ENCODE measurements around the gene OVAAL. TPM values are rescaled to one million over a fixed set of nuclear protein-coding genes. Genes with fewer than 3 reads are reported as not detected.
A peak's percentile ranks its signal among the peaks of the same experiment; 100 is the strongest.

The OVAAL gene
- total and polyA plus RNA-seq, 2 donors (not counting 1 experiment from before 2014, with no cell fraction given), result not detected

GRCh38 chr1:180609643-180610555 lies 51.1 kb downstream of the OVAAL start:
- H3K79me2 ChIP-seq (ENCODE audit: control insufficient read depth, insufficient read depth, low read length), result no peaks in the 10 kb centered on the region
- no peak for TF ChIP-seq CTCF (conservative IDR thresholded peaks at IDR 0.05 in 1 of 2, IDR thresholded peaks at IDR 0.05 in 1 of 2; ENCODE audit: low read depth in 1 of 2, low read length in 2 of 2)
- TF ChIP-seq EZH2 (IDR thresholded peaks at IDR 0.05; ENCODE audit: low read length, missing control alignments), result no peak
- H3K9me3 ChIP-seq (ENCODE audit: control insufficient read depth, insufficient read depth, low read depth, low read length), result no peaks in the 10 kb centered on the region
- H3K4me2 ChIP-seq (ENCODE audit: extremely low read depth, insufficient read depth, low read length), result no peak overlapping the region
- no peaks in the 10 kb centered on the region for H3K27me3 ChIP-seq (ENCODE audit: control insufficient read depth, insufficient read depth, low read length)
- no peaks in the 10 kb centered on the region for H3K36me3 ChIP-seq (ENCODE audit: control insufficient read depth, insufficient read depth, low read length)
- no peaks in the 10 kb centered on the region for H3K4me1 ChIP-seq (ENCODE audit: control insufficient read depth, extremely low read depth, insufficient read depth, low read length)
- no peaks in the 10 kb centered on the region for H4K20me1 ChIP-seq (ENCODE audit: control insufficient read depth, extremely low read depth, insufficient read depth, low read length)
- no peak overlapping the region for H3K9ac ChIP-seq (ENCODE audit: insufficient read depth, low read length)
- no peak overlapping the region for H3K27ac ChIP-seq (ENCODE audit: insufficient read depth, low read length)
- no peak overlapping the region for H3K4me3 ChIP-seq (replicated peaks in 1 of 4; ENCODE audit: control extremely low read depth in 1 of 4, insufficient read depth in 1 of 4, low read depth in 3 of 4, low read length in 4 of 4)
- peak overlapping the region; percentile 31 for H2AFZ ChIP-seq (ENCODE audit: low read length)
- peak in 1 of 2 donors; percentile 51 for DNase-seq (ENCODE audit: low read depth in 2 of 2)

GRCh38 chr1:180610556-180611015 lies 51.8 kb downstream of the OVAAL start:
- Histone ChIP-seq H3K4me1 (ENCODE audit: control insufficient read depth, extremely low read depth, insufficient read depth, low read length) (no peaks in the 10 kb centered on the region), H3K9me3 (ENCODE audit: control insufficient read depth, insufficient read depth, low read depth, low read length) (no peaks in the 10 kb centered on the region), H3K79me2 (ENCODE audit: control insufficient read depth, insufficient read depth, low read length) (no peaks in the 10 kb centered on the region), H3K27ac (ENCODE audit: insufficient read depth, low read length) (peak overlapping the region; percentile 8), H3K27me3 (ENCODE audit: control insufficient read depth, insufficient read depth, low read length) (no peaks in the 10 kb centered on the region), H3K9ac (ENCODE audit: insufficient read depth, low read length) (no peak overlapping the region), H2AFZ (ENCODE audit: low read length) (no peak overlapping the region), H4K20me1 (ENCODE audit: control insufficient read depth, extremely low read depth, insufficient read depth, low read length) (no peaks in the 10 kb centered on the region), H3K36me3 (ENCODE audit: control insufficient read depth, insufficient read depth, low read length) (no peaks in the 10 kb centered on the region), H3K4me3 (replicated peaks in 1 of 4; ENCODE audit: control extremely low read depth in 1 of 4, insufficient read depth in 1 of 4, low read depth in 3 of 4, low read length in 4 of 4) (no peak overlapping the region), H3K4me2 (ENCODE audit: extremely low read depth, insufficient read depth, low read length) (no peak overlapping the region)
- peak in 1 of 2 donors; percentile 32 for DNase-seq (ENCODE audit: low read depth in 2 of 2)
- no peak for TF ChIP-seq CTCF (conservative IDR thresholded peaks at IDR 0.05 in 1 of 2, IDR thresholded peaks at IDR 0.05 in 1 of 2; ENCODE audit: low read depth in 1 of 2, low read length in 2 of 2)
- no peak for TF ChIP-seq EZH2 (IDR thresholded peaks at IDR 0.05; ENCODE audit: low read length, missing control alignments)

GRCh38 chr1:180611016-180611930 lies 52.5 kb downstream of the OVAAL start:
- Histone ChIP-seq H3K27me3 (ENCODE audit: control insufficient read depth, insufficient read depth, low read length) (no peaks in the 10 kb centered on the region), H3K9ac (ENCODE audit: insufficient read depth, low read length) (no peak overlapping the region), H3K79me2 (ENCODE audit: control insufficient read depth, insufficient read depth, low read length) (no peaks in the 10 kb centered on the region), H3K4me3 (replicated peaks in 1 of 4; ENCODE audit: control extremely low read depth in 1 of 4, insufficient read depth in 1 of 4, low read depth in 3 of 4, low read length in 4 of 4) (no peak overlapping the region), H4K20me1 (ENCODE audit: control insufficient read depth, extremely low read depth, insufficient read depth, low read length) (no peaks in the 10 kb centered on the region), H3K4me2 (ENCODE audit: extremely low read depth, insufficient read depth, low read length) (peak overlapping the region; percentile 32), H3K4me1 (ENCODE audit: control insufficient read depth, extremely low read depth, insufficient read depth, low read length) (peaks cover 3% of the 10 kb centered on the region), H3K36me3 (ENCODE audit: control insufficient read depth, insufficient read depth, low read length) (no peaks in the 10 kb centered on the region), H2AFZ (ENCODE audit: low read length) (peak overlapping the region; percentile 1), H3K27ac (ENCODE audit: insufficient read depth, low read length) (peak overlapping the region; percentile 49), H3K9me3 (ENCODE audit: control insufficient read depth, insufficient read depth, low read depth, low read length) (no peaks in the 10 kb centered on the region)
- DNase-seq (ENCODE audit: low read depth in 2 of 2), result peak; percentile 39 to 81
- TF ChIP-seq EZH2 (IDR thresholded peaks at IDR 0.05; ENCODE audit: low read length, missing control alignments), result no peak
- TF ChIP-seq CTCF (conservative IDR thresholded peaks at IDR 0.05 in 1 of 2, IDR thresholded peaks at IDR 0.05 in 1 of 2; ENCODE audit: low read depth in 1 of 2, low read length in 2 of 2), result no peak

All from fibroblast of lung (primary cell).